ENCODE data around the gene CACNB2. TPM values are rescaled to one million over a fixed set of nuclear protein-coding genes. Genes with fewer than 3 reads are reported as not detected.
"Not testable (repeated sequence)": the region's sequence is repeated elsewhere in the genome, so short reads cannot be mapped to it uniquely, and the experiment has no call there.

CACNB2 gene
- total RNA-seq, 1 experiment from 2014 or later, result not detected

- no peak for DNase-seq (ENCODE audit: low read depth)
Measured at GRCh38 chr10:18563003-18563726, 422.9 kb downstream of the CACNB2 start.

GRCh38 chr10:18565006-18565405 is 424.8 kb downstream of the CACNB2 start:
- no peak for DNase-seq (ENCODE audit: low read depth)

- no peak for DNase-seq (ENCODE audit: low read depth)
Measured at GRCh38 chr10:18566177-18566576, 426.0 kb downstream of the CACNB2 start.

- no peak for DNase-seq (ENCODE audit: low read depth)
Measured at GRCh38 chr10:18567343-18567856, 427.2 kb downstream of the CACNB2 start.

- not testable (repeated sequence) for DNase-seq (ENCODE audit: low read depth)
Measured at GRCh38 chr10:18570386-18570785, 430.2 kb downstream of the CACNB2 start.

- no peak for DNase-seq (ENCODE audit: low read depth)
Measured at GRCh38 chr10:18571076-18571475, 430.9 kb downstream of the CACNB2 start.

- DNase-seq (ENCODE audit: low read depth), result no peak
Measured at GRCh38 chr10:18571780-18572179, 431.6 kb downstream of the CACNB2 start.

- no peak for DNase-seq (ENCODE audit: low read depth)
Measured at GRCh38 chr10:18572959-18573561, 432.8 kb downstream of the CACNB2 start.

GRCh38 chr10:18576586-18576985 is 436.4 kb downstream of the CACNB2 start:
- no peak for DNase-seq (ENCODE audit: low read depth)

GRCh38 chr10:18577823-18578685 is 437.8 kb downstream of the CACNB2 start:
- no peak for DNase-seq (ENCODE audit: low read depth)

- DNase-seq (ENCODE audit: low read depth), result peak; percentile 69
Measured at GRCh38 chr10:18582803-18583202, 442.6 kb downstream of the CACNB2 start.

GRCh38 chr10:18583575-18584270 is 443.5 kb downstream of the CACNB2 start:
- DNase-seq (ENCODE audit: low read depth), result no peak

- not testable (repeated sequence) for DNase-seq (ENCODE audit: low read depth)
Measured at GRCh38 chr10:18586637-18587036, 446.4 kb downstream of the CACNB2 start.

GRCh38 chr10:18591141-18591540 is 450.9 kb downstream of the CACNB2 start:
- not testable (repeated sequence) for DNase-seq (ENCODE audit: low read depth)

Other genes starting within 250 kb of the CACNB2 start
- gene SLC39A12, start 188.5 kb upstream of the CACNB2 start, total RNA-seq (2014; rRNA removed; shearing (Covaris generic)), result not detected in 2 replicates

All from RPMI7951 (cell line).